HepG2 (cell line): ENCODE results near the gene ALDH3B1. TPM values are rescaled to one million over a fixed set of nuclear protein-coding genes. Genes with fewer than 3 reads are reported as not detected.

Experiments
- AHR ChIP-seq: IDR thresholded peaks from 2 replicates; pipeline ENCODE4 v1.6.1; 2018; ENCODE audit warnings: missing genetic modification reagents, missing compliant biosample characterization
- BATF2 ChIP-seq: sonication (generic); formaldehyde crosslinking; IDR thresholded peaks from 2 replicates; pipeline ENCODE4 v1.8.0; 2022; ENCODE audit warnings: mild to moderate bottlenecking, missing genetic modification reagents, moderate library complexity
- CHD4 ChIP-seq: fragments of 200-600 bp; sonication (generic); IDR thresholded peaks from 2 replicates; pipeline ENCODE4 v1.7.0; 2017; ENCODE audit warnings: mild to moderate bottlenecking, low read length, borderline replicate concordance
- EZH2 ChIP-seq: conservative IDR thresholded peaks from 2 replicates; pipeline ENCODE4 v1.6.1; 2012; ENCODE audit warnings: mild to moderate bottlenecking, low read depth, low read length, moderate library complexity
- HMGXB3 ChIP-seq: sonication (generic); formaldehyde crosslinking; IDR thresholded peaks from 2 replicates; pipeline ENCODE4 v1.4.0; 2020; ENCODE audit warnings: missing genetic modification reagents, borderline replicate concordance
- HNRNPH1 ChIP-seq: fragments of 200-400 bp; formaldehyde crosslinking; optimal IDR thresholded peaks from 2 replicates; pipeline ENCODE3; 2017; ENCODE audit warnings: mild to moderate bottlenecking, low read depth, low read length
- JUND ChIP-seq: sonication (generic); formaldehyde crosslinking; IDR thresholded peaks from 2 replicates; pipeline ENCODE4 v1.8.0; 2022; ENCODE audit warnings: mild to moderate bottlenecking, missing genetic modification reagents
- NCOA5 ChIP-seq: sonication (generic); formaldehyde crosslinking; IDR thresholded peaks from 2 replicates; pipeline ENCODE4 v1.4.0; 2020; ENCODE audit warnings: missing genetic modification reagents
- NR1H2 ChIP-seq: sonication (generic); formaldehyde crosslinking; IDR thresholded peaks from 2 replicates; pipeline ENCODE4 v1.8.1; 2022; ENCODE audit warnings: low read depth, missing genetic modification reagents, borderline replicate concordance
- SMC3 ChIP-seq: IDR thresholded peaks from 2 replicates; pipeline ENCODE4 v1.6.1; 2011; ENCODE audit warnings: low read length, improper control_type of control experiment
- SSRP1 ChIP-seq: IDR thresholded peaks from 2 replicates; pipeline ENCODE4 v1.6.1; 2016; ENCODE audit warnings: control low read depth
- TBL1XR1 ChIP-seq: fragments of 150-350 bp; IDR thresholded peaks from 2 replicates; pipeline ENCODE4 v1.6.1; 2014; ENCODE audit warnings: borderline replicate concordance, low read length; ENCODE audit not compliant: partially characterized antibody
- THAP7 ChIP-seq: sonication (generic); formaldehyde crosslinking; IDR thresholded peaks from 2 replicates; pipeline ENCODE4 v1.8.1; 2023; ENCODE audit warnings: mild to moderate bottlenecking, missing genetic modification reagents
- ZBTB20 ChIP-seq: sonication (generic); formaldehyde crosslinking; IDR thresholded peaks from 2 replicates; pipeline ENCODE4 v1.8.1; 2023; ENCODE audit warnings: missing genetic modification reagents, low read depth, mild to moderate bottlenecking, borderline replicate concordance
- ZBTB7B ChIP-seq: sonication (generic); formaldehyde crosslinking; IDR thresholded peaks from 2 replicates; pipeline ENCODE4 v1.4.0; 2020; ENCODE audit warnings: missing genetic modification reagents
- ZGPAT ChIP-seq: IDR thresholded peaks from 2 replicates; pipeline ENCODE4 v1.6.1; 2016; ENCODE audit warnings: mild to moderate bottlenecking
- ZNF20 ChIP-seq: sonication (generic); formaldehyde crosslinking; IDR thresholded peaks from 2 replicates; pipeline ENCODE4 v1.4.0; 2020; ENCODE audit warnings: mild to moderate bottlenecking, moderate library complexity, missing genetic modification reagents
- ZNF329 ChIP-seq: sonication (generic); formaldehyde crosslinking; IDR thresholded peaks from 2 replicates; pipeline ENCODE4 v1.9.0; 2021; ENCODE audit warnings: low read depth, mild to moderate bottlenecking, missing genetic modification reagents
- ZNF343 ChIP-seq: sonication (generic); formaldehyde crosslinking; IDR thresholded peaks from 2 replicates; pipeline ENCODE4 v1.4.0; 2020; ENCODE audit warnings: mild to moderate bottlenecking, missing genetic modification reagents
- ZNF460 ChIP-seq: sonication (generic); formaldehyde crosslinking; IDR thresholded peaks from 2 replicates; pipeline ENCODE4 v1.5.1; 2020; ENCODE audit warnings: missing genetic modification reagents, mild to moderate bottlenecking, borderline replicate concordance
- ZNF496 ChIP-seq: sonication (generic); formaldehyde crosslinking; IDR thresholded peaks from 2 replicates; pipeline ENCODE4 v1.8.1; 2023; ENCODE audit warnings: mild to moderate bottlenecking, moderate library complexity, missing genetic modification reagents; ENCODE audit not compliant: insufficient replicate concordance
- ZNF549 ChIP-seq: sonication (generic); formaldehyde crosslinking; IDR thresholded peaks from 2 replicates; pipeline ENCODE4 v1.5.0; 2020; ENCODE audit warnings: missing genetic modification reagents
- polyA plus RNA-seq, 8 experiments: library from polyadenylated mRNA; depleted of rRNA in 3 of 8; stranded (reverse) in 7 of 8; unstranded in 1 of 8; fragments of >200 nt; fragmentation: Illumina TruSeq in 4 of 8; extraction: Trizol in 4 of 8; gene quantifications; 2 replicates each; pipeline versions ENCODE4 v1.2.1 to v1.2.3, GENCODE V29; 2011 to 2016; ENCODE audit warnings: low read depth in 4 of 8, missing spikeins in 1 of 8, mixed read lengths in 1 of 8; ENCODE audit not compliant: insufficient read depth in 1 of 8
- total RNA-seq, 5 experiments: library from RNA; depleted of rRNA; stranded (reverse); fragments of >200 nt; fragmentation: Illumina TruSeq; extraction: Trizol; gene quantifications; 2 replicates each; pipeline ENCODE4 v1.2.3, GENCODE V29; 2016; ENCODE audit warnings: low read depth in 1 of 5

Gene ALDH3B1
- total and polyA plus RNA-seq, 2 of the 13 experiments (the other 11 are each of a cell fraction or from before 2014, with no cell fraction given): 4.0 to 6.7 TPM

- TF ChIP-seq ZNF460 (no peak; the same call in 1 of the 2 replicates), NR1H2 (CRISPR knock-in tag) (no peak), NCOA5 (CRISPR knock-in tag) (no peak), THAP7 (peak; percentile 81; the same call in 1 of the 2 replicates), ZNF20 (CRISPR knock-in tag) (no peak), SSRP1 (CRISPR knock-in tag) (peak; percentile 50; the same call in 1 of the 2 replicates), SMC3 (no peak), JUND (no peak; the same call in 1 of the 2 replicates), ZGPAT (CRISPR knock-in tag) (0 out of 2 replicates have a peak, but pooled peaks have one; percentile 31), CHD4 (no peak), ZBTB20 (CRISPR knock-in tag) (no peak), ZNF329 (0 out of 2 replicates have a peak, but pooled peaks have one; percentile 35), HNRNPH1 (peak; percentile 7), ZNF549 (no peak), EZH2 (no peak), ZBTB7B (CRISPR knock-in tag) (peak; percentile 50; the same call in 1 of the 2 replicates), HMGXB3 (CRISPR knock-in tag) (peak; percentile 97), TBL1XR1 (no peak), ZNF496 (CRISPR knock-in tag) (no peak), ZNF343 (CRISPR knock-in tag) (peak; percentile 75; the same call in 1 of the 2 replicates), AHR (CRISPR knock-in tag) (no peak), BATF2 (no peak)
Observed at GRCh38 chr11:68016904-68017817, 7.0 kb downstream of the ALDH3B1 start (continued).
